Measurements from ENCODE around the gene MYRIP.

The MYRIP gene

GRCh38 chr3:39915027-39915426, 105.6 kb downstream of the MYRIP start:
- TF ChIP-seq POLR2AphosphoS5 (IDR thresholded peaks at IDR 0.05; ENCODE audit: low read depth, low read length) (no peak), SIN3A (IDR thresholded peaks at IDR 0.05; ENCODE audit: borderline replicate concordance, insufficient read depth, low read length) (no peak), TAF1 (IDR thresholded peaks at IDR 0.05; ENCODE audit: borderline replicate concordance, insufficient read depth, low read length) (no peak), FOXP2 (optimal IDR thresholded peaks at IDR 0.05; ENCODE audit: borderline replicate concordance, extremely low read depth, extremely low read length, insufficient read depth) (no peak)
- TF ChIP-seq, protein P1, sequence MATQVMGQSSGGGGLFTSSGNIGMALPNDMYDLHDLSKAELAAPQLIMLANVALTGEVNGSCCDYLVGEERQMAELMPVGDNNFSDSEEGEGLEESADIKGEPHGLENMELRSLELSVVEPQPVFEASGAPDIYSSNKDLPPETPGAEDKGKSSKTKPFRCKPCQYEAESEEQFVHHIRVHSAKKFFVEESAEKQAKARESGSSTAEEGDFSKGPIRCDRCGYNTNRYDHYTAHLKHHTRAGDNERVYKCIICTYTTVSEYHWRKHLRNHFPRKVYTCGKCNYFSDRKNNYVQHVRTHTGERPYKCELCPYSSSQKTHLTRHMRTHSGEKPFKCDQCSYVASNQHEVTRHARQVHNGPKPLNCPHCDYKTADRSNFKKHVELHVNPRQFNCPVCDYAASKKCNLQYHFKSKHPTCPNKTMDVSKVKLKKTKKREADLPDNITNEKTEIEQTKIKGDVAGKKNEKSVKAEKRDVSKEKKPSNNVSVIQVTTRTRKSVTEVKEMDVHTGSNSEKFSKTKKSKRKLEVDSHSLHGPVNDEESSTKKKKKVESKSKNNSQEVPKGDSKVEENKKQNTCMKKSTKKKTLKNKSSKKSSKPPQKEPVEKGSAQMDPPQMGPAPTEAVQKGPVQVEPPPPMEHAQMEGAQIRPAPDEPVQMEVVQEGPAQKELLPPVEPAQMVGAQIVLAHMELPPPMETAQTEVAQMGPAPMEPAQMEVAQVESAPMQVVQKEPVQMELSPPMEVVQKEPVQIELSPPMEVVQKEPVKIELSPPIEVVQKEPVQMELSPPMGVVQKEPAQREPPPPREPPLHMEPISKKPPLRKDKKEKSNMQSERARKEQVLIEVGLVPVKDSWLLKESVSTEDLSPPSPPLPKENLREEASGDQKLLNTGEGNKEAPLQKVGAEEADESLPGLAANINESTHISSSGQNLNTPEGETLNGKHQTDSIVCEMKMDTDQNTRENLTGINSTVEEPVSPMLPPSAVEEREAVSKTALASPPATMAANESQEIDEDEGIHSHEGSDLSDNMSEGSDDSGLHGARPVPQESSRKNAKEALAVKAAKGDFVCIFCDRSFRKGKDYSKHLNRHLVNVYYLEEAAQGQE (IDR thresholded peaks at IDR 0.05; ENCODE audit: insufficient read depth in 1 of 2, low read depth in 2 of 2, low read length in 2 of 2) = no peak

DNA sequence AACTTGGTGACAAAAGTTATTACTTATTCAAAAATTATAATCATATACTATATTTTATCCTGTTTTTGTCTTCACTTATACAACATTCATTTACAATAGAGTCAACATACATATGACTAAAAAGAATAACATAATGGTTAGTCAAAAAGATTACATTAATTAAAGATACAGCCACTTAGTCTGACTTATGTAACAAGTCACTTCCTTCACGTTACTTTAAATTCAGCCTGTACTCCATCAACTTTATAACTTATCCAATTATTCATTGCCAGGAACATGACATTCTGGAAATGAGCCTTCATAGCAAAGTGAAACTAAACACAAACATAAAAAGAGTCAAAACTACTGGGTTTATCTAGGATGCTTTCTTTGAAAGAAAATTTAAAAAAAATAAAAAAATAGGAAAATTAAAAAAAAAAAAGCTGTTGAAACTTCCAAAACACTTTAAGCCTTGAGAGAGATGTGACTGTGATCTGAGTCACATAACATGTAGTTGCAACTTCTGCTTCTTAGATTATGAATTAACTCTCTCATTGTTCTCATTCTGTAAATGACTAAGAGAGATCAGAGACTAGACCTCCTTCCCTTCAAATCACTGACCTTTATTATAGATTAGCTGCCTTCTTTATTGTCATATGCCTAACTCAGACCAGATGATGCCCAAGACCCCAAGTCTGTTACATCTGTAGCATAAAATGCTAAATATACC, 107.8 kb downstream of the MYRIP start:
- TF ChIP-seq, protein P1 (IDR thresholded peaks at IDR 0.05; ENCODE audit: insufficient read depth in 1 of 2, low read depth in 2 of 2, low read length in 2 of 2) = no peak
- TF ChIP-seq TAF1 (IDR thresholded peaks at IDR 0.05; ENCODE audit: borderline replicate concordance, insufficient read depth, low read length) (no peak), FOXP2 (optimal IDR thresholded peaks at IDR 0.05; ENCODE audit: borderline replicate concordance, extremely low read depth, extremely low read length, insufficient read depth) (no peak), SIN3A (IDR thresholded peaks at IDR 0.05; ENCODE audit: borderline replicate concordance, insufficient read depth, low read length) (no peak), POLR2AphosphoS5 (IDR thresholded peaks at IDR 0.05; ENCODE audit: low read depth, low read length) (no peak)

DNA sequence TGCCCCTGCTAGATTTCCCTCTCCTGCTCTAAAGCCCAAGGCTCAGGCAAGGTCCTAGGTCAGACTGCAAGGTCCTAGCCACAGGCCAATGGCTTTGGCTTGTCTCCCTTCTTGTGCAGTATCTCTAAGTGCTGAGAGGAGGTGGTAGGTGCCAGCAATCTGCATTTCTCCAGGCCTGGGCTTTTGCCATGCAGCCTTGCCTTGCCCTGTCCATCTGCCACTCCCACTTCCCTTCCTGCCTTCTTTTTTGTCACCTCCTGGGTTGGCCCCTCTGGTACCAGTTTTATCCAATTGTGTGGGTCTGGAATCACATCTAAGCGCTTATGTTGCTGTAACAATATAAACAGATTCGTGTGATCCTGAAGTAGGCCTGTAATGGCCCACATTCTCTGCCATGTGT, 109.9 kb downstream of the MYRIP start:
- TF ChIP-seq POLR2AphosphoS5 (IDR thresholded peaks at IDR 0.05; ENCODE audit: low read depth, low read length) (no peak), FOXP2 (optimal IDR thresholded peaks at IDR 0.05; ENCODE audit: borderline replicate concordance, extremely low read depth, extremely low read length, insufficient read depth) (no peak), SIN3A (IDR thresholded peaks at IDR 0.05; ENCODE audit: borderline replicate concordance, insufficient read depth, low read length) (no peak), TAF1 (IDR thresholded peaks at IDR 0.05; ENCODE audit: borderline replicate concordance, insufficient read depth, low read length) (no peak)
- TF ChIP-seq, protein P1 (IDR thresholded peaks at IDR 0.05; ENCODE audit: insufficient read depth in 1 of 2, low read depth in 2 of 2, low read length in 2 of 2) = no peak

GRCh38 chr3:39920271-39920670, 110.9 kb downstream of the MYRIP start:
- TF ChIP-seq TAF1 (IDR thresholded peaks at IDR 0.05; ENCODE audit: borderline replicate concordance, insufficient read depth, low read length) (no peak), FOXP2 (optimal IDR thresholded peaks at IDR 0.05; ENCODE audit: borderline replicate concordance, extremely low read depth, extremely low read length, insufficient read depth) (no peak), POLR2AphosphoS5 (IDR thresholded peaks at IDR 0.05; ENCODE audit: low read depth, low read length) (no peak), SIN3A (IDR thresholded peaks at IDR 0.05; ENCODE audit: borderline replicate concordance, insufficient read depth, low read length) (no peak)
- TF ChIP-seq, protein P1 (IDR thresholded peaks at IDR 0.05; ENCODE audit: insufficient read depth in 1 of 2, low read depth in 2 of 2, low read length in 2 of 2) = no peak

All from PFSK-1 (cell line).